Stomach (tissue), 9 donors: ENCODE data around the gene MRGPRE. TPM values are rescaled to one million over a fixed set of nuclear protein-coding genes. Genes with fewer than 3 reads are reported as not detected.

Source experiments
- DNase-seq, 2 donors: peaks; one replicate each; pipeline versions ENCODE4 v3.0.0 to v3.0.0-alpha.2; 2013 to 2019
- H3K27ac ChIP-seq, 5 donors: fragments of 200-600 bp in 4 of 5; sonication (generic) in 4 of 5; one replicate each; pipeline ENCODE4 v1.5.1; 2013 to 2019; ENCODE audit warnings: mild to moderate bottlenecking in 1 of 5, moderate library complexity in 1 of 5
- H3K27me3 ChIP-seq, 3 donors: fragments of 200-600 bp; sonication (generic); one replicate each; pipeline ENCODE4 v1.5.1; 2017 to 2019; ENCODE audit warnings: mixed run types in 1 of 3
- H3K36me3 ChIP-seq, 4 donors: fragments of 200-600 bp; sonication (generic); 1 replicate in 3 of 4; 2 replicates in 1 of 4; pipeline ENCODE4 v1.5.1; 2016 to 2019
- H3K4me1 ChIP-seq, 4 donors: fragments of 200-600 bp; sonication (generic); one replicate each; pipeline ENCODE4 v1.5.1; 2016 to 2019
- H3K4me3 ChIP-seq, 4 donors: fragments of 200-600 bp; sonication (generic) in 3 of 4; one replicate each; pipeline ENCODE4 v1.5.1; 2016 to 2019; ENCODE audit warnings: mild to moderate bottlenecking in 1 of 4
- H3K9me3 ChIP-seq, 4 donors: fragments of 200-600 bp; sonication (generic); one replicate each; pipeline ENCODE4 v1.5.1; 2016 to 2019
- CTCF ChIP-seq, 7 experiments: fragments of 450-650 bp in 4 of 7; fragments of 200-600 bp in 3 of 7; sonication (generic) in 3 of 7; IDR thresholded peaks; one replicate each; pipeline ENCODE4 v1.5.1; 2016 to 2019; ENCODE audit warnings: antibody characterized with exemption in 7 of 7, control low read depth in 2 of 7, mild to moderate bottlenecking in 1 of 7
- EP300 ChIP-seq: sonication (generic); formaldehyde crosslinking; IDR thresholded peaks from one replicate; pipeline ENCODE4 v1.6.1; 2017; ENCODE audit warnings: antibody characterized with exemption
- POLR2A ChIP-seq, 4 donors: fragments of 450-650 bp; IDR thresholded peaks; one replicate each; pipeline ENCODE4 v1.6.1; 2016; ENCODE audit warnings: antibody characterized with exemption in 4 of 4, control low read depth in 2 of 4, mild to moderate bottlenecking in 1 of 4, moderate library complexity in 1 of 4
- POLR2AphosphoS5 ChIP-seq, 3 donors: sonication (generic); formaldehyde crosslinking; IDR thresholded peaks; one replicate each; pipeline ENCODE4 v1.6.1; 2016; ENCODE audit warnings: antibody characterized with exemption in 3 of 3
- WGBS, 5 donors: extraction: QIAGEN DNeasy Blood & Tissue Kit in 3 of 5; methylation state at CpG; one replicate each; pipeline versions ENCODE4 v1.1.5 to v1.1.7; 2013 to 2018; 5-methylcytosine and 5-hydroxymethylcytosine counted together
- intact Hi-C: fragments of 100-400 bp; cut with DNase I; formaldehyde crosslinking; loops from one replicate; pipeline ENCODE4 v1.15.1; 2023; ENCODE audit warnings: low total_unique reads
- polyA plus RNA-seq, 3 donors: library from polyadenylated mRNA; stranded (reverse); fragments of 200-250 nt; gene quantifications; one replicate each; pipeline ENCODE4 v1.2.3, GENCODE V29; 2013
- total RNA-seq, 5 donors: library from RNA; depleted of rRNA; stranded (reverse); fragments of >200 nt; gene quantifications; one replicate each; pipeline versions ENCODE4 v1.1.0 to v1.2.3, GENCODE V29; 2014 to 2016
- donor health status: healthy with polysubstance abuse.
- donor health status: Bipolar disorder and iron deficiency.
- donor health status: healthy.

MRGPRE gene
- total and polyA plus RNA-seq, 8 donors, result not detected

- Histone ChIP-seq H3K36me3 (no peaks in the 10 kb centered on the region), H3K4me3 (no peak overlapping the region), H3K27me3 (peaks cover 6 to 25% (median 18%) of the 10 kb centered on the region in 3 donors), H3K9me3 (peaks cover 0 to 17% (median 12%) of the 10 kb centered on the region in 4 donors), H3K4me1 (peaks cover 7 to 21% (median 13%) of the 10 kb centered on the region in 4 donors), H3K27ac (no peak overlapping the region)
- TF ChIP-seq POLR2A (IDR thresholded peaks at IDR 0.05) (no peak), CTCF (IDR thresholded peaks at IDR 0.05) (no peak), EP300 (no peak), POLR2AphosphoS5 (IDR thresholded peaks at IDR 0.05) (no peak)
- DNase-seq, result no peak
- intact Hi-C loops, result no loop called here
- whole genome bisulfite sequencing, 5 donors, result 75 to 82% (median 76%) methylated on average over 7 to 8 of the region's 8 CpGs
Observed at GRCh38 chr11:3207526-3208189, 24.6 kb downstream of the MRGPRE start.

GRCh38 chr11:3206922-3207204 lies 25.4 kb downstream of the MRGPRE start:
- H3K4me1 ChIP-seq, result peaks cover 7 to 21% (median 13%) of the 10 kb centered on the region in 4 donors
- DNase-seq, result no peak
- H3K27ac ChIP-seq, result no peak overlapping the region
- peaks cover 0 to 15% (median 11%) of the 10 kb centered on the region in 4 donors for H3K9me3 ChIP-seq
- intact Hi-C loops, result no loop called here
- H3K36me3 ChIP-seq, result no peaks in the 10 kb centered on the region
- no peak for TF ChIP-seq POLR2AphosphoS5 (IDR thresholded peaks at IDR 0.05)
- no peak for TF ChIP-seq EP300
- TF ChIP-seq POLR2A (IDR thresholded peaks at IDR 0.05), result no peak
- no peak for TF ChIP-seq CTCF (IDR thresholded peaks at IDR 0.05)
- no peak overlapping the region for H3K4me3 ChIP-seq
- 91 to 100% (median 96%) methylated on average over 1 of the region's 1 CpG for WGBS, 5 donors
- H3K27me3 ChIP-seq, result peaks cover 6 to 33% (median 26%) of the 10 kb centered on the region in 3 donors

- peaks cover 7 to 21% (median 13%) of the 10 kb centered on the region in 4 donors for H3K4me1 ChIP-seq
- no peaks in the 10 kb centered on the region for H3K36me3 ChIP-seq
- no peak overlapping the region for H3K27ac ChIP-seq
- no peak overlapping the region for H3K4me3 ChIP-seq
- no peak for DNase-seq
- 72 to 83% (median 80%) methylated on average over 8 of the region's 8 CpGs for WGBS, 5 donors
- TF ChIP-seq POLR2A (IDR thresholded peaks at IDR 0.05) (no peak), CTCF (IDR thresholded peaks at IDR 0.05) (no peak), EP300 (no peak)
- H3K27me3 ChIP-seq, result peaks cover 6 to 38% (median 32%) of the 10 kb centered on the region in 3 donors
- intact Hi-C loops, result no loop called here
- H3K9me3 ChIP-seq, result peaks cover 0 to 10% (median 5%) of the 10 kb centered on the region in 4 donors
Observed at GRCh38 chr11:3206156-3206921, 25.9 kb downstream of the MRGPRE start.

- H3K4me1 ChIP-seq, result peaks cover 7 to 21% (median 13%) of the 10 kb centered on the region in 4 donors
- H3K27ac ChIP-seq, result no peak overlapping the region
- H3K4me3 ChIP-seq, result no peak overlapping the region
- 25 to 56% (median 47%) methylated on average over 13 to 16 of the region's 16 CpGs for WGBS, 5 donors
- H3K9me3 ChIP-seq, result peaks cover 0 to 2% (median under 1%) of the 10 kb centered on the region in 4 donors
- no peaks in the 10 kb centered on the region for H3K36me3 ChIP-seq
- peak in 1 of 2 donors; percentile 33 for DNase-seq
- intact Hi-C loops, result no loop called here
- no peak for TF ChIP-seq EP300
- TF ChIP-seq POLR2A (IDR thresholded peaks at IDR 0.05), result no peak
- H3K27me3 ChIP-seq, result peaks cover 6 to 46% (median 40%) of the 10 kb centered on the region in 3 donors
Observed at GRCh38 chr11:3205261-3206155, 26.7 kb downstream of the MRGPRE start.
